SU-DHL-6 (cell line): ENCODE measurements around the gene IL36RN.

ENCODE experiments used
- EZH2phosphoT487 ChIP-seq: fragments of 200-600 bp; sonication (generic), shearing (Covaris generic); conservative IDR thresholded peaks from 2 replicates; pipeline ENCODE4 v1.6.1; 2018; ENCODE audit warnings: mild to moderate bottlenecking, antibody characterized with exemption, low read length, moderate library complexity, mixed read lengths
- TF ChIP-seq, protein P1 (sequence below): fragments of 200-600 bp; sonication (generic); IDR thresholded peaks from one replicate; pipeline ENCODE4 v1.5.1; 2017; ENCODE audit warnings: antibody characterized with exemption, mild to moderate bottlenecking, low read length, moderate library complexity; ENCODE audit not compliant: insufficient read depth, poor library complexity, severe bottlenecking

DNA sequence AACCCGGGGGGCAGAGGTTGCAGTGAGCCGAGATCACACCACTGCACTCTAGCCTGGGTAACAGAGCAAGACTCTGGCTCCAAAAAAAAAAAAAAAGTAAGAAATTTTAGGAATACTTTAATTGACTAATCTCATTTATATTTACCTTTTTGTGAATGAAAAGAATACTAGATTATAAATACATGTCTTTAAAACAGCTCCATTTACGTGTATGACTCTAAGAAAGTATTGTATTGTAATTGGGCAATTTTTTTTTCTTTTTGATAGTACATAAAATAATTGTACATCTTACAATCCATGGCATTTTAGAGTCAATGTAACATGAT is 45.7 kb upstream of the IL36RN start:
- TF ChIP-seq, protein P1, sequence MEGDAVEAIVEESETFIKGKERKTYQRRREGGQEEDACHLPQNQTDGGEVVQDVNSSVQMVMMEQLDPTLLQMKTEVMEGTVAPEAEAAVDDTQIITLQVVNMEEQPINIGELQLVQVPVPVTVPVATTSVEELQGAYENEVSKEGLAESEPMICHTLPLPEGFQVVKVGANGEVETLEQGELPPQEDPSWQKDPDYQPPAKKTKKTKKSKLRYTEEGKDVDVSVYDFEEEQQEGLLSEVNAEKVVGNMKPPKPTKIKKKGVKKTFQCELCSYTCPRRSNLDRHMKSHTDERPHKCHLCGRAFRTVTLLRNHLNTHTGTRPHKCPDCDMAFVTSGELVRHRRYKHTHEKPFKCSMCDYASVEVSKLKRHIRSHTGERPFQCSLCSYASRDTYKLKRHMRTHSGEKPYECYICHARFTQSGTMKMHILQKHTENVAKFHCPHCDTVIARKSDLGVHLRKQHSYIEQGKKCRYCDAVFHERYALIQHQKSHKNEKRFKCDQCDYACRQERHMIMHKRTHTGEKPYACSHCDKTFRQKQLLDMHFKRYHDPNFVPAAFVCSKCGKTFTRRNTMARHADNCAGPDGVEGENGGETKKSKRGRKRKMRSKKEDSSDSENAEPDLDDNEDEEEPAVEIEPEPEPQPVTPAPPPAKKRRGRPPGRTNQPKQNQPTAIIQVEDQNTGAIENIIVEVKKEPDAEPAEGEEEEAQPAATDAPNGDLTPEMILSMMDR = no peak
- no peak for TF ChIP-seq EZH2phosphoT487
